Lung (tissue), 12 donors: ENCODE results near the gene DYRK1A. TPM values are rescaled to one million over a fixed set of nuclear protein-coding genes. Genes with fewer than 3 reads are reported as not detected.

Experiments used
- ATAC-seq: fragments of 200-7000 bp; cut with Tn5 transposase; one replicate; pipeline ENCODE4 v1.9.1; 2020; ENCODE audit warnings: moderate number of reproducible peaks; ENCODE audit not compliant: insufficient read depth, low FRiP score
- DNase-seq, 3 donors: peaks; one replicate each; pipeline ENCODE4 v3.0.0-alpha.2; 2013 to 2017
- H3K27ac ChIP-seq, 2 donors: one replicate each; pipeline ENCODE4 v1.5.1; 2013; ENCODE audit warnings: mild to moderate bottlenecking in 2 of 2, moderate library complexity in 2 of 2, control low read depth in 1 of 2, inconsistent platforms in 1 of 2, low read depth in 1 of 2, low read length in 1 of 2
- H3K27me3 ChIP-seq, 3 donors: one replicate each; pipeline ENCODE4 v1.5.1; 2013; ENCODE audit warnings: low read length in 2 of 3; ENCODE audit not compliant: control insufficient read depth in 3 of 3, insufficient read depth in 3 of 3
- H3K36me3 ChIP-seq, 4 donors: one replicate each; pipeline ENCODE4 v1.5.1; 2013; ENCODE audit warnings: low read length in 4 of 4, mild to moderate bottlenecking in 1 of 4, moderate library complexity in 1 of 4; ENCODE audit not compliant: control insufficient read depth in 4 of 4, insufficient read depth in 4 of 4
- H3K4me1 ChIP-seq, 5 donors: one replicate each; pipeline ENCODE4 v1.5.1; 2013; ENCODE audit warnings: low read length in 5 of 5, mild to moderate bottlenecking in 2 of 5, moderate library complexity in 1 of 5; ENCODE audit not compliant: control insufficient read depth in 5 of 5, insufficient read depth in 5 of 5
- H3K4me3 ChIP-seq: one replicate; pipeline ENCODE4 v1.5.1; 2013; ENCODE audit warnings: mild to moderate bottlenecking, control low read depth, moderate library complexity
- H3K9ac ChIP-seq, 2 donors: one replicate each; pipeline ENCODE4 v1.5.1; 2013; ENCODE audit warnings: low read length in 2 of 2, control low read depth in 1 of 2; ENCODE audit not compliant: insufficient read depth in 1 of 2
- H3K9me3 ChIP-seq, 4 donors: one replicate each; pipeline ENCODE4 v1.5.1; 2013; ENCODE audit warnings: low read length in 3 of 4, mild to moderate bottlenecking in 1 of 4, moderate library complexity in 1 of 4; ENCODE audit not compliant: control insufficient read depth in 4 of 4, insufficient read depth in 3 of 4
- WGBS, 2 donors: extraction: QIAGEN DNeasy Blood & Tissue Kit; methylation state at CpG; one replicate each; pipeline ENCODE4 v1.1.7; 2013; 5-methylcytosine and 5-hydroxymethylcytosine counted together
- polyA plus RNA-seq, 2 donors: library from polyadenylated mRNA; stranded (reverse); fragments of 200-250 nt; gene quantifications; one replicate each; pipeline ENCODE4 v1.2.1, GENCODE V29; 2013
- total RNA-seq, 2 donors: library from RNA; depleted of rRNA in 1 of 2; stranded (reverse); fragments of >200 nt in 1 of 2; gene quantifications; one replicate each; pipeline ENCODE4 v1.2.1, GENCODE V29; 2014 to 2021
- TF ChIP-seq, protein P1 (sequence below): IDR thresholded peaks from 2 replicates; pipeline ENCODE4 v1.5.1; 2012; ENCODE audit warnings: mild to moderate bottlenecking; ENCODE audit errors: control extremely low read depth, extremely low read depth
- donor health status: control.
- donor health status: control.
- donor health status: Bipolar disorder and iron deficiency.
- donor health status: healthy.
- donor health status: DM: yes; HTN: yes; CAD: no.

DYRK1A gene
- total and polyA plus RNA-seq, 4 donors = 22.1 to 149 (median 43.3) TPM

DNA sequence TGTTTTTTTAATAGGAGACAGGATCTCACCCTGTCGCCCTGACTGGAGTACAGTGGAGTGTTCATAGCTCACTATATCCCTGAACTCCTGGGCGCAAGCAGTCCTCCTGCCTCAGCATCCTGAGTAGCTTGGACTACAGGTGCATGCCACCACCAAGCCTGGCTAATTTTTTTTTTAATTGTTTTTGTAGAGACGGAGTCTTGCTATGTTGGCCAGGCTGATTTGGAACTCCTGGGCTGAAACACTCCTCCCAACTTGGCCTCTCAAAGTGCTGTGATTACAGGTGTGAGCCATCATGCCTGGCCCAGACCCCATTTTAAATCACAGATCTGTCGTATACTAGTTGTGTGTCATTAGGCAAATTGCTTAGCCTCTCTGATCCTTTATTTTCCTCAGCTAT is 161.1 kb downstream of the DYRK1A start:
- DNase-seq (no peak), ATAC-seq (no peak)
- Histone ChIP-seq H3K4me3 (no peak overlapping the region), H3K27ac (no peak overlapping the region), H3K9ac (no peak overlapping the region), H3K27me3 (no peaks in the 10 kb centered on the region), H3K36me3 (no peaks in the 10 kb centered on the region), H3K9me3 (no peaks in the 10 kb centered on the region), H3K4me1 (peaks cover 0 to 12% (median 6%) of the 10 kb centered on the region in 5 donors)
- 96 to 97% methylated on average over 4 of the region's 4 CpGs for WGBS, 2 donors
- TF ChIP-seq, protein P1, sequence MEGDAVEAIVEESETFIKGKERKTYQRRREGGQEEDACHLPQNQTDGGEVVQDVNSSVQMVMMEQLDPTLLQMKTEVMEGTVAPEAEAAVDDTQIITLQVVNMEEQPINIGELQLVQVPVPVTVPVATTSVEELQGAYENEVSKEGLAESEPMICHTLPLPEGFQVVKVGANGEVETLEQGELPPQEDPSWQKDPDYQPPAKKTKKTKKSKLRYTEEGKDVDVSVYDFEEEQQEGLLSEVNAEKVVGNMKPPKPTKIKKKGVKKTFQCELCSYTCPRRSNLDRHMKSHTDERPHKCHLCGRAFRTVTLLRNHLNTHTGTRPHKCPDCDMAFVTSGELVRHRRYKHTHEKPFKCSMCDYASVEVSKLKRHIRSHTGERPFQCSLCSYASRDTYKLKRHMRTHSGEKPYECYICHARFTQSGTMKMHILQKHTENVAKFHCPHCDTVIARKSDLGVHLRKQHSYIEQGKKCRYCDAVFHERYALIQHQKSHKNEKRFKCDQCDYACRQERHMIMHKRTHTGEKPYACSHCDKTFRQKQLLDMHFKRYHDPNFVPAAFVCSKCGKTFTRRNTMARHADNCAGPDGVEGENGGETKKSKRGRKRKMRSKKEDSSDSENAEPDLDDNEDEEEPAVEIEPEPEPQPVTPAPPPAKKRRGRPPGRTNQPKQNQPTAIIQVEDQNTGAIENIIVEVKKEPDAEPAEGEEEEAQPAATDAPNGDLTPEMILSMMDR = no peak

DNA sequence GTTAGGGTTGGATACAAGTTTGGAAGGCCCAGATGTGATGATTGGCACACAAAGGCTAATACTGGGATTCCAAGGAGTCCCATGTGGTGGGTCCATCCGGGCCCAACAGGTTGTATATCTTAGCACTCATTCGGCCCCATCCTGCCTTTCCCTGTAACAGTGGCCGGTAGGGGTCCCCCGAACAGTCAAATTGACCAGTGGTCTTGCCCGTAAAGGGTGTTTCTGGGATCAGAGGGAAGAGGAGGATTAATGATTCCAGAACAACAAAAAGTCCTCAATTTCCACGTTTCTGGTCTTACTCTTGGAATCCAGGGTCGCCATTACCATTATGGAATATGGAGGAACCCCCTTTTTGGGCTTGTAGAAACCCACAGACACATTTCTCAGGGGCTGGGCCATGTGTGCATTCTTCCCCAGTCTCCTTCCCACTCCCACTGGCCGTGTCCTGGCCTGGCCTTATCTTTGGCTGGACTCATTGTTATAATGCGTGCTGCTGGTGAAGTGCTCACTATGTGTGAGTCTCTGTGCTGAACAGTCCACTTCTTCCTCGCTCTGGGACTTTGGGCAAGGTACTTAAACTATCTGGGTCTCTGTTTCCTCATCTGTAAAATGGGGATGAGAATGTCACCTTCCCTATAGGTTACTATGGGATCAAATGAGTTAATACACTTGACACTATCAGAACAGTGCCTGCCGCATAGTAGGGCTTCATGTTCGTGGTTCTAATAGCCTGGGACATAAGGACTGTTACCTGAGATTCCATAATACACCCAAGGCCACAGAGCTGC is 161.8 kb downstream of the DYRK1A start:
- TF ChIP-seq, protein P1 = no peak
- 92 to 94% methylated on average over 12 of the region's 12 CpGs for WGBS, 2 donors
- ATAC-seq = no peak

DNA sequence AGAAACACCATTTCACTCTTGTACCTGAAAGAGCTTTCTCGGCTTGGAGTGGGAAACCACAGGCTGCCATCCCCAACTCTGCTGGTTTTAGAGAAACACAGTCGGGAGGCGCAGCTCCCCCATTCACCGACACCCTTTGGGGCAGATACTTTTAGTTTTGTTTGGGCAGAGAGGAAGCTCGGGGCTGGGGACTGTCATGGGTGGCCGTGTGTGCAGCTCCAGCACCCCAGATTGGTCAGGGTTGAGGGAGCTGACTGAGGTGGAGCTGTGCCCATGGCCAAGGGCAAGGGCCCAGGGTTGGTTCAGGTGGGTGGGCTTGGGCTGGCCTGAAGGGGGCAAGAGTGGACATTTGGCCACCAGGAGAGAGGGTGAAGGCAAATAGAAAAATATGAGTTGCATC is 163.1 kb downstream of the DYRK1A start:
- TF ChIP-seq, protein P1 = no peak

More for the DNA sequence above, 161.8 kb downstream of the DYRK1A start:
- DNase-seq = no peak
- Histone ChIP-seq H3K27ac (no peak overlapping the region), H3K4me3 (no peak overlapping the region), H3K4me1 (peaks cover 0 to 14% (median 6%) of the 10 kb centered on the region in 5 donors), H3K9ac (no peak overlapping the region), H3K27me3 (no peaks in the 10 kb centered on the region), H3K9me3 (no peaks in the 10 kb centered on the region), H3K36me3 (no peaks in the 10 kb centered on the region)

More for the DNA sequence above, 163.1 kb downstream of the DYRK1A start:
- Histone ChIP-seq H3K27ac (no peak overlapping the region), H3K4me1 (peaks cover 0 to 17% (median 6%) of the 10 kb centered on the region in 5 donors), H3K27me3 (no peaks in the 10 kb centered on the region), H3K4me3 (no peak overlapping the region), H3K36me3 (no peaks in the 10 kb centered on the region), H3K9ac (no peak overlapping the region), H3K9me3 (peaks cover 0 to under 1% (median 0%) of the 10 kb centered on the region in 4 donors)
- DNase-seq (no peak), ATAC-seq (no peak)
- WGBS, 2 donors = 81 to 93% methylated on average over 6 of the region's 6 CpGs
